ENCODE measurements around the gene CD2. TPM values are rescaled to one million over a fixed set of nuclear protein-coding genes. Genes with fewer than 3 reads are reported as not detected.
A peak's percentile ranks its signal among the peaks of the same experiment; 100 is the strongest.
"Not testable (repeated sequence)": the region's sequence is repeated elsewhere in the genome, so short reads cannot be mapped to it uniquely, and the experiment has no call there.

The CD2 gene
- total RNA-seq, 1 experiment from 2014 or later, result not detected

GRCh38 chr1:116731439-116731838, 22.8 kb upstream of the CD2 start:
- DNase-seq (ENCODE audit: low read depth), result no peak

GRCh38 chr1:116732726-116733125, 21.5 kb upstream of the CD2 start:
- no peak for DNase-seq (ENCODE audit: low read depth)

DNA sequence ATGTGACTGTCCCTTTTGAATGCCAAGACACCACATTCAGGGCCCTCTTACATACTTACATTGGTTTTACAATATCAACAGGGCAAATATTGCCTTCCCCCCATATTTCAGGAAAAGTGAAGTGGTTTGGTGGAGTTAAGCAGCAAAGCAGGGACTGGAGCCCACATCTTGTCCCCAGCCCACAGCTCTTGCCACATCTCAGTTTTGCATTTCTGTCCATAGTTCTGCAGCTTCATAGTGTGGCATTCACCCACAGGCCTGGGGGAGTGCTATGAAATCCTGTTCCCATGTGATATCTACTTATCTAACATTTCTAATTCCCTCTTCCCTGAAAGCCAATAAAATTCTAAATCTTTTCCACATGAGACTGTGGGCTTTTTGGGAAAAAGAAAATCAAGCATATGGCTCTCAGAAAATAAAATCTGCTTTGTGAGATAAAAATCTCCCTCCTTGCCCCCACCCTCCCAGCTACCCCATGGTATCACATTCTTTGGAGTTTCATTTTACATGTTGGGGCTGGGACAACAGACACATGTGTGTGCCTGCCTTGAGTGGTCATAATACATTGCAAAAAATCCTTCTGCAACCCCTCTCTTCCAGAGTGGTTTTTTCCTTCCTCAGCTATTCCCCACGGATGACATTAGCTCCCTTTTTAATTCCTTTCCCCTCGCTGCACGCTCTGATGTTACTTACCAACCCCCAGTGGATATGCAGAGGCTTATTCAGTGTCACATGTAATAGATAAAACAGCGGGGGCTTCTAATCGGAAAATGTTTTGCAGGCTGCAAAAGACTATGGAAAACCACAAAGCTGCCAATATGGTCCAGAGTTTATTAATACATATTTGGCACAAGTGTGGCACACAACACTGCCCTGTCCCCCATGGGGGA, 20.5 kb upstream of the CD2 start:
- no peak for DNase-seq (ENCODE audit: low read depth)

DNA sequence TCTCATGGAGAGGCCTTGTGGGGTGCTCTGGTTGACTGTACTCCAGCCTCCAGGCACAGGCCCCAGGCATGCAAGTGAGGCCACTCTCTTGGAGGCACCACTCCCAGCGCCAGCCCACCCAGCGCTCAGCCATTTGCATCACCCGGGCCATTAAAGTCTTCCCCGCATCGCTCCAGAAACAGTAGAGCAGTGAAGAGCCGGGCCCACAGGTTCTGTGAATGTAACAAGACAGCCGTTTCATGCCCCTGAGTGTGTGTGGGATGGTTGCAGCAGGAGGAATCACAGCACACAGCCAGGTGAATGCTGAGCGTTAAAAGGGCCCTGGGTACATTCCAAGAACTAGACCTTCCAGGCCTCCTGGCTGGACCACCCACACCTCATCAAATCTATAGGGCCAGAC, 19.0 kb upstream of the CD2 start:
- no peak for DNase-seq (ENCODE audit: low read depth)

DNA sequence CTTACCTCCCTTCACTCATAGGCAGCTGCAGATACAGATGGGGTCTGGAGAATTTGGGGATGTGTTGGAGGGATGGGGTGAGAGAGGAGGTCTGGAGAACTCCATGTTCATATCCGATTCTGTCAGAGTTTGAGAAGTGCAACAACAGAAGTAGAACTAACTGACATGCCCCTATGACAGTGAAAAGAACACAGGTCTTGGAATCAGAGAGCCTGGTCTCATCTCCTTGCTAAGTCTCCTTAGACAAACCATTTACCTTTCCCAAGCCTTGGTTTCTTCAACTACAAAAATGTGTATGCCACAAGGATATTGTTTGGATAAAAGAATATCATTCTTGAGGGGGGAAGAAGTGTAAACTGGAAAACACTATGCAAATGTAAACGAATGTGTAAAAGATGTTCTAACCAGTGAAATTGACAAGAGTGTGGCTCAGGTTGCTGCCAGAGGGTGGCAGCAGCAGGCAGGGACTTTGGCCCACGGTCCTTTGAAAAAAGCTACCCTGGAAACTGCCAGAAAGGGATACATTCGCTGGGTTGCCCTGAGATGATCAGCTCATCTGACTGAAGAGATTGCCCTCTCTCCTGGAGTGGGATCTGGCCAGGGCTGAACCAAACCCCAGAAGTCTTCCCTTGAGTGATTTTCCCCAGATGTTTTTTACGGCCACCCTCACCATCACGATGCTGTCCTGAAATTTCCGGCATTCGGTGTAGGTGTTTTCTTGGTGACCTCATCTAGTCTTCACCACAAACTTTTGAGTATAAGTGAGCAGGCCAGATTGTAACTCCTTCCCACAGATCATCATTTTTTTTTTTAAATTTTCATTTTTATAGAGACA, 17.0 kb upstream of the CD2 start:
- DNase-seq (ENCODE audit: low read depth), result peak; percentile 56

- no peak for DNase-seq (ENCODE audit: low read depth)
These were observed 16.3 kb upstream of the CD2 start for GRCh38 chr1:116737855-116738321.

DNA sequence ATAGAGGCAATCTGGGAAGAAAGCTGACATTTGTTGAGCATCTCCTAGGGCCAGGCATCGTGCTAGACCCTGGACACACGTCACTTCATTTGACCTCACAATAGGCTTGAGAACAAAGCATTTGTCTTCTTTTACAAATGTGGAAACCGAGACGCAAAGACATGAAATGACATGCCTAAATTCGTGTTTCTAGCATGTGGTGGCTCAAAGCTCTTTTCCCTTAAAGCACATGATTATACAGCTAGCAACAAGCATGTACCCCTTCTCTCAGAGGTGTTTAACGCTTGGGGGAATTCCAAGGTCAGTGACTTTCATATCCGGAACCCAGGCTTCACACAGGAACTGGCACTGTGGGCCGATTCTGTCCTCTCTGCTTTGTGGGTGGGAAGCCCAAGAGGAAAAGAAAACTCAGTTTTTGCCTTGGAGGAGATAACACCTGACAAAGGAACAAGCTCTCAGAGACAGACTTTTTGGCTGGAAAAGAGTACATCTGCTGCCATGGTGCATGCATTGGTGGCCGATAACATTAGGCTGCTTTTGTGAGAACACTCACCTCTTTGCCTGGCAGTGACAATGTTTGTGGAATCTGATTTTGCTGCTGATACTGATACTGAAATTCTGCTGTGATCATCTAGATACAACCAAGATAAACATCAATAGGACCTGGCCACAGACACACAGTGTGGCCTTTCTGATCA, 15.4 kb upstream of the CD2 start:
- DNase-seq (ENCODE audit: low read depth), result no peak

- DNase-seq (ENCODE audit: low read depth), result no peak
These were observed 14.7 kb upstream of the CD2 start for GRCh38 chr1:116739371-116740012.

DNA sequence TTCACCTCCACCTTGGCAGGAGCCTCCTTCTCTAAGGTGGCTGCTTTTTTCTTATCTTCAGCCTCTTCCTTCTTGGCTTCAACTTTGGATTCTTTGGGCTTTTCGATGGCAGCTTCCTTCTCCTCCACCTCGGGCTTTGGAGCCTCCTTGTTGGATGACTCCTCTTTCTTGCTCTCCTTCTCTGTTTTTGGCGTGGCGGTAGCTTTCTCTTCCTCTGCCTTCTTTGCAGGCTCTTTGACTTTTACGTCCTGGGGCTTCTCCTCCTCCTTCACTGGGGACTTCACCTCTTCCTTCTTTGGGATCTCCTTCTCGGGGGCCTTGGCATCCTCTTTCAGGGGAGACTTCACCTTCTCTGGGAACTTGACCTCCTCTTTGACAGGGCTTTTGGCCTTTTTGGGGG, 13.9 kb upstream of the CD2 start:
- DNase-seq (ENCODE audit: low read depth), result no peak

DNA sequence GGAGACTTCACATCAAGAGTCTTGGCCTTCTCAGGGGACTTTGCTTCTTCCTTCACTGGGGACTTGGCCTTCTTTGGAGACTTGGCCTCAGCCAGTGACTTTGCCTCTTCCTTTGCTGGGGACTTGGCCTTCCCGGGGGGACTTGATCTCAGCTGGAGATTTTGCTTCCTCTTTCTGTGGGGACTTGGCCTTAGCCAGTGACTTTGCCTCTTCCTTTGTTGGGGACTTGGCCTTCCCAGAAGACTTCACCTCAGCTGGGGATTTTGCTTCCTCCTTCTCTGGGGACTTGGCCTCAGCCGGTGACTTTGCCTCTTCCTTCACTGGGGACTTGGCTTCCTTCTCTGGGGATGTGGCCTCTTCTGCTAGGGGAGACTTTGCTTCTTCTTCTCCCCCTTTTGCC, 13.5 kb upstream of the CD2 start:
- DNase-seq (ENCODE audit: low read depth), result no peak

- DNase-seq (ENCODE audit: low read depth), result no peak
These were observed 12.2 kb upstream of the CD2 start for GRCh38 chr1:116741836-116742565.

GRCh38 chr1:116743535-116743934, 10.7 kb upstream of the CD2 start:
- no peak for DNase-seq (ENCODE audit: low read depth)

GRCh38 chr1:116748272-116748671, 6.0 kb upstream of the CD2 start:
- DNase-seq (ENCODE audit: low read depth), result no peak

GRCh38 chr1:116751146-116751545, 3.1 kb upstream of the CD2 start:
- DNase-seq (ENCODE audit: low read depth), result no peak

DNA sequence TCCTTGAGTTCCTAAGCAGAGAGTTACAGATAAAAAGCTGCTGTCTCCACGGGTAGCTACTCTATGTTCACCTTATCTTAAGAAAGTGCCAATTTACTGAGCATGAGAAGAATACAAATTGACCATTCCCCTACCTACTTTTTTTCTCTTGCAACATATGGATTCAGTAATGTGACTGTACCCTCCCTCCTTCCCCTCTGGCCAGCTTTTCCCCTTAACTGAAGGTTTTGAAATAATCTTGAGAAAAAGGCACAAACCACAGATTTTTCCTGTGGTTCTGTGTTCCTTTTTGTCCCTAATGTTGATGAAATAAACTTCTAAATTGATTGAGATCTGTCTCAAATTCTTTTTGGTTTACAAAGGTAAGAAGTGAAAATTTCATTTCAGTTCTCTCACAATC, 2.6 kb upstream of the CD2 start:
- DNase-seq (ENCODE audit: low read depth), result no peak

DNA sequence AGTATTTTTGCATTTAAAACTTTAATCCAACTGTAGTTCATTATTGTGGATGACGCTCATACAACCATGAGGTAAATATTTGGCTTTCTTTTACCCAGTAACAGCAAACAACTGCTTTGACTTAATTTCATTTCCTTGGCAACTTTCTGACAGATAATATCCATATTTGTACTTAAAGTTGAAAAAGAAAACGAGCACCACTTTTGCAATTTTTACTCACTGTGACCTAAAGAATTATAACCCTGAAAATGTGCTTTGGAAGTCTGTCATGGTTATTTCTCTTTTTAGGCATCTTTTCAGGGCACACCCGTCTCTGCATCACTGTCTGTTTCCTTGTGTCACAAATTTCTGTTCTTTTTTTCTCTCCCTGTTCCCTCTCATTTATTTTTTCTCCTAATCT, 918 bp upstream of the CD2 start:
- DNase-seq (ENCODE audit: low read depth), result no peak

DNA sequence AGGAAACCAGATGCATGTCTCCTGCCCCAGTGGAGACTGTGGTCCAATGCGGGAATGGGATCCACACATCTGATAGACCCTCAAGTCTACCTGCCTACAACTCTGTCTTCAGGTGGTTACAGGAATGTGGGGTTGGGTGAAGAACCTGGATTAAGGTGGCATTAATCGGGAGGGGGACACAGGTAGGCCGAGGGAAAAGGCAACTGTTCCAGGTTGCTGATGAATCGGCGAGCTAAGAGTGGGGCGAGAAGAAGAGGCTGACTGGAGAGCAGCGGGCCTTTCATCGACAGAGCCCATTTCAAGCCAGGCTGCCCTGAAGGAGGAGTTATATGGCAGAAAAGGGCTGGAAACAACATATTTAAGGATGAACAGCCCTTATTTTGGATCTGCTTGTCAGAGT, 836 bp downstream of the CD2 start:
- no peak for DNase-seq (ENCODE audit: low read depth)

DNA sequence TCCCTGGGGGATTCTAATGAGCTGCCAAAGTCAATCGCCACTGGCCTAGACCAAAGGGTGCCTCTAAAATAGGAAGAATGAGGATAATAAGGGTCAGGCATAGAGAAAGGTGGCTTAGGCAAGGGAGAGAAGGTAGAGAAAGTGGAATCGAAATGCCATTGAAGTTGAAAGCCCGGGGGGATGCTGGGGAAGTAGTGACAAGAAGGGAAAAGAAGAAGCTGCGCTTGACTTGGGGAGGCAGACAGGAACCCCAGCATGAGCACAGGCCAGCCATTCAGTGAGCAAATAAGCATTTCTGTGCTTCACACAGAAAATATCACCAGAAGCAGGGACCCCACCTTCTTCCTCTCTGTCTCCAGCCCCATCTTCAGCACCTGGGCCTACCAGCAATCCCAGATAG, 1.5 kb downstream of the CD2 start:
- no peak for DNase-seq (ENCODE audit: low read depth)

GRCh38 chr1:116756092-116756491, 1.9 kb downstream of the CD2 start:
- DNase-seq (ENCODE audit: low read depth), result not testable (repeated sequence)

GRCh38 chr1:116758456-116758815, 4.2 kb downstream of the CD2 start:
- DNase-seq (ENCODE audit: low read depth), result not testable (repeated sequence)

DNA sequence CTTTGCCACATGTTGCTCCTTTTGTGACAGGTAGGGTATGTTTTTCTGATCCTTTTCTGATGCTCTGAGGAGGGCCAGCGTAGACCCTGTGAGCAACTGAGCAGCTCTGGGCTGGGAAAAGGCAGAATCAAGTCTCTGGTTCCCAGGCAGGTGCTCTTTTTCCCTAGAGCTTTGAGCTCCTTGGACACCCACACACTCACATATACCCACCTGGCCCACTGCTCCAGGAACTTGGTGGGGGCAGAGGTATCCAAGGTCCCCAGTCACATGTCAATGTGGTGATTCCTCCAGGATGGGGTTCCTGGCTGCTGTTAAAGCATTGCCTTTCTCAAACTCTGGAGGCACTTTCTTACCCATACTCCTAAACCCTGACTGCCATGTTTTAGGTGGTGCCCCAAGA, 5.4 kb downstream of the CD2 start:
- DNase-seq (ENCODE audit: low read depth), result no peak
